ENCODE measurements around the gene PNMA1.
"Not testable (repeated sequence)": the region's sequence is repeated elsewhere in the genome, so short reads cannot be mapped to it uniquely, and the experiment has no call there.

The PNMA1 gene

DNA sequence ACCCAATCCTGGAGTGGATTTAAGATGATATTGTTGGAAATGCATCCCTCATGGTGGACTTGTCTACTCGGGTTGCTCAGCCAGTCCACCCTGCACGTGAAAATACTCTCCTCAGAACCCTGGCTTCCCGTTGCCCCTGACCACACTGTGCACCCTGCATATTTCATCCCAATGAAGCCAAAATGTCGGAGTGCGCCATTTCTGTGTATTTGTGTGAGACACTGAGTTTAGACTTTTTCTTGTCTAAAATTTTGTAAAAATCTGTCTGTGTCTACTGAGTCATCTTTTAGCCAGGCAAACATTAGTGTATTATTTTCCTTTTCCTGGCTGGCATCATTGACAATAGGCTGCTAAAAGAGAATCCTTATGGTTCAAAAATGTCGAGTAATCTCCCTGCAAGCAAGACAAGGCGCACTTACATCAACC is 485 bp upstream of the PNMA1 start:
- DNase-seq: no peak

DNA sequence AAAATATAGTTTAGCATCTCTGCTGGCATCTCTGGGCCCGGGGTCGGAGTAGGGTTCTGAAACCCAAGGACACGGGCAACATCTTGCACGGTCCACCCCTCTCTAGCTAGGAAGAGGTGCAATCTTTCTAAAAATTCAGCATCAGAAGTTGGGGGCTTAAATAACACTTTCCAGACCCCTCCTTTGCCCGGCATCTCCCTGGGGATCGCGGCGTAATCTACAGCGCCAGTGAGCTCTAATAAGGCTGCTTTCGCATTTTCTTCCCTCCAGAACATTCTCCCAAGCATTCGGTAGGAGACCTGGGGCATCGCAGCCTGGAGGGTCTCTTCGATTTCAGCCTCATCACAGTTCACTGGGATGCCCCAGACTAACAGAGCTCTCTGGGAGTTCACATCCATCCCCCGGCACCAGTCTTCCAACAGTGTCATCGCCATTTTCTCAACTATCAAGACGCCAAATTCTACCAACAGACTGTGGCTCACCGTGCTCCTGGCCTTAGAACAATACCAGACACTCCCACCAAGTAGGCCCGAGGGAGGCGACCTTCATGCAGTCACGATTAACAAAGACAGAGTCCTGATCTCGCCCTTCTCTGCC is 880 bp downstream of the PNMA1 start:
- DNase-seq: no peak

DNA sequence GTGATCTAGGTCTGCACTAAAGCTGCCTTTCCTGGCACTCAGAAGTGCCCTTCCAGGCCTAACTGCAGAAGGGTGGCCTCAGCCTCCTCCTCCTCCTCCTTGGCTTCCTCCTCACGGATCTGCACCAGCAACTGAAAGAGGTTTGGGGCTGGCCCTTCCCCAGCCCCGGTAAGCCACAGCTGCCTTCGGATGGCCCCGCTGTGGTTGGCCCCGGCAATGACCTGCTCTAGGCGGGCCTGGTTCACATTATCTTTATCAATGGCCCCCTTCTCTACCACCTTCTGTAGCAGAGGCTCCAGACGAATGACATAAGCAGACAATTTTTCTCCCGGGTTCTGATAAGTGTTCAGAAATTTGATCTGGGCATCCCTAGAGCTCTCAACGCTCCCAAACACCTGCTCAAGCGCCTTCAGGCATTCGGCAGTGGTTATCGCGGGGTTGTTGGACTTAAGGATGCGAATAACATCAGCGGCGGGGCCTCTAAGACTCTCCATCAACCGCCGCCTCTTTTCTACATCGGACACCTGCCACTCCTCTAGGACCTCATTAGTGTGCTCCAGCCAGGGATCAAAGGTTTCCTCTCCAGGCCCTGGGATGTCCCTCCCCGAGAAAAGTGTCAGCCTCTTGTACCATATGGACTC is 1.5 kb downstream of the PNMA1 start:
- DNase-seq: no peak

DNA sequence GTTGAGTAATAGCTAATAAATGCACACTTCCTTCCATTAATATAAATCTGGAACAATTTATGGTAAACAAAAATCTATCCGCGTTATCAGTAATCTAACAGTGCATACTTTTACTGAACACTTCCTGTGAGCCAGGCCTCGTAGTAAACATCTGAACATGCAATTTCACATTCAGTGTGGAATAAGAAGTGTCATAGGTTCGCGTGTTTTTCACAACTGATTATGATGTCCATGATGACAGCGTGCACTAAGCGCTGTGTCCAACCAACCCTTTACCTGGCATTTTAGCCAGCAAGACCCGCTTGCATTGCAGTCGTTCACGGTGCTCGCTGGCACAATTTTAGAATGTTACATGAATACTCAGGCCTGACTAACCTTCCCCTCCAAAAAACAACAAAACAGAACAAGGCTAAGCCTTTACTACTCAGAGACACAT is 2.1 kb downstream of the PNMA1 start:
- no peak for DNase-seq

DNA sequence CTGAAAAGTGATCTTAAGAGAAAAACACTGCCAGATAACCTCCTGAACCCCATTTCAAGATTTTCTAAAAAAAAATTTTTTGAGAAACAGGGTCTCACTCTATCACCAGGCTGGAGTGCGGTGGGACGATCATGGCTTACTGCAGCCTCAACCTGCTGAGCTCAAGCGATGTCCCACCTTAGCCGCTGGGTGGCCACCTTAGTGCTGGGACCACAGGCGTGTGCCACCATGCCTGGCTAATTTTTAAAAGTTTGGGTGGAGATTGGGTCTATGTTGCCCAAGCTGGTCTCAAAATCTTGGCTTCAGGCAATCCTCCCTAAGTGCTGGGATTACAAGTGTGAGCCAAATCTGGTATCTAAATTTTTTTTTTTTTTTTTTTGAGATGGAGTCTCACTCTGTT is 3.4 kb downstream of the PNMA1 start:
- no peak for DNase-seq

DNA sequence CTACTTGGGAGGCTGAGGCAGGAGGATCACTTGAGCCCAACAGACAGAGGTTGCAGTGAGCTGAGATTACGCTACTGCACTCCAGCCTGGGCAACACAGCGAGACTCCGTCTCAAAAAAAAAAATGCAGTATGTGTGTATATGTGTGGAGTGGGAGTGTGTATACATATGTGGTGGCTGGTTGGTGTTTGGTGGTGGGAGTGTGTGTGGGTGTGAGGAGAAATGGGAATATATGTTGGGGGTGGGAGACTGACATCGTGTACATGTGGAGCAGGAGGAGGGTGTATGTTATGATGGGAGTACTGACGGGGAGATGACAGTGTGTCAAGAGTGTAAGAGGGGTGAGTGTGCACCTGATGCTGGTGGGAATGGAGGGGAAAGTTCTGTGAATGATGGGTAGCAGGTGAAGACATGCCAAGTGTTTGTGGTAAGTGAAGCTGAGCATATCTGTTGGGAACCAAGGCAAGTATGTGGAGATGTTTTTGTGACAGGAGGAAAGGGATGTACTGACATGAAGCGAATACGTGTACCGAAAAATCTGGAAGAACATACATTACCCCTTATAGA is 4.2 kb downstream of the PNMA1 start:
- no peak for DNase-seq

DNA sequence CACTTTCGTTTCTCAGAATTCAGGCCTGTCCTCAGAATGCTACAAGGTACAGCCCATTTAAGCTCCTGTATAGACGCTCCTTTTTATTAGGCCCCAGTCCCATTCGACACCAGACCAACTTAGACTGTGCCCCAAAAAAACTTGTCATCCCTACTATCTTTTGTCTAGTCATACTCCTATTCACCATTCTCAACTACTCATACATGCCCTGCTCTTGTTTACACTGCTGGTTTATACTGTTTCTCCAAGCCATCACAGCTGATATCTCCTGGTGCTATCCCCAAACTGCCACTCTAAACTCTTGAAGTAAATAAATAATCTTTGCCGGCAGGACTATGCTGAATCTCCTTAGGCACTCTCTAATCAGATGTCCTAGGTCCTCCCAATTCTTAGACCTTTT is 6.1 kb downstream of the PNMA1 start:
- DNase-seq: not testable (repeated sequence)

DNA sequence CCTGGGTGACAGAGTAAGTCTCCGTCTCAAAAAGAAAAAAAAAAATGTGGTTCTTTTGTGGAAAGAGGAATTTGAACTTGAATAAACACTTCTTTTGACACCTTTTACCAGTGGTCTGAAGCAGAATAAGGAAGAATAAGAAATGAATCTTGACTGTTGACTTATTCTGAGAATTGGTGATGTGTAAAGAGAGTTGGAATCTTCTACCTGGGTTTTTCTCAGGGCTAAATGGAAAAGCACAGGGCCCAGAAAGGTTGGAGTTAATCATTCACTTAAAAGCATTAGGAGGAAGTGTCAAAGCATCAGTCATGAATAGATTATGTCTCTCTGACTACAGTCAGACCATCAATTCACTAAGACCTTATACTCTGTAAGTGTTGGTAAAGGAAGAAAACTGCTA is 13.9 kb downstream of the PNMA1 start:
- no peak for DNase-seq

DNA sequence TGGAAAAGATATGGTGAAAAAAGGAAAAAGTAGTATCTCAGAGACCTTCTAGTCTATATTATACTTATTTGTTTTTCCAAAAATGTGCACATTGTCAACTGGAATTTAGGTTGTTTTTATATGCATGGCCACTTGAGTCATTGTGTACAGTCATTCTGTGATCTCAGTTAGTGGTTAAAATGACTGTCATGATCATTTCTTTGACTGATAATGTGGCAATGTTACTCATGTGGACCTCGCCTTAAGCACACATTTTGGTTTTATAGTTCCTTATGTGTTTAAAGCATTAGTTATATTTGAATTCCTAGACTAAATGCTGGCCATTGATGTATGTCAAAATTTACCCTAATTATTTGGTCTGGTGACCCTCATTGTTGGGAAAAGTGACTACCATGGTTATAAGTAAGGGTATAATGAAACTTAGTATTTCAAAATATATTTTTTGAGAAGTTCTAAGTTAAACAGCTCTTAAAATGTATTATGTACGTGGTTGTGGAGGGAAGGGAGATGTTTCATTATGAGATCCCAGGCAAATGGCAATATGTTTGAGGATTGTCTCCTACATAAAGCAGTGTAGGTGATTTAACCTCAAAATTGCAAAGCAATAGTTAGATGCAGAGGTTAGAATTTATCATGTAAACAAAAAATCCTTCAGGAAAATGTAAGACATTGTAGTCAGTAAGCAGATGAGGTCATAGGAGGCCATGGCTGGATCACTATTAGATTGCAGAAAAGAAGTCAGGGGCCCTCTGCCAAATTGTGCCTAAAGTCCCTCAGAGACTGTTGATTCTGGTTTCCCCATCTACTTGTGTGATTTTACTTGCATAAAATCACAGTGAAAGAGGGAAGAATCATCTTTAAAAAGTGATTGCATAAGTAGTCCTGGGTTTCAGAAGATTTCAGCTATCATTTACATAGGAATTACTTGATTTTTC is 17.5 kb downstream of the PNMA1 start:
- DNase-seq: no peak

DNA sequence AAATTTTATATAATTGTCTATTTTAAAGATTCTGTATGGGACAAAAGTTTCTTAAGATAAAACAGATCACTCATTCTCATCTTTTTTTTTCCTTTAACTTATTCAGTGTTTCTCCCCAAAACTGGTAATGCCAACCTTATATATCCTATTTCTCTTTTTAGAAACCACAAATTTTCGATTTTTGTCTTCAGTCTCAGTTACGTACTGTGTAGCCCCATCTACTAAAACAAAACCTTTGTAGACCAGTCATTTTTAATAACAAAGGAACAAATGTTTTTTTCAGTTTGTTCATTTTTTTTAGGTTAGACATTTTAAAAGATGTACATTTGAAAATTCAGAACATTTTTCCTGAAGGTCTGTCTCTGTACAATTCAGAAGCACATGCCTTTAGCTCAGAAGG is 18.2 kb downstream of the PNMA1 start:
- no peak for DNase-seq

DNA sequence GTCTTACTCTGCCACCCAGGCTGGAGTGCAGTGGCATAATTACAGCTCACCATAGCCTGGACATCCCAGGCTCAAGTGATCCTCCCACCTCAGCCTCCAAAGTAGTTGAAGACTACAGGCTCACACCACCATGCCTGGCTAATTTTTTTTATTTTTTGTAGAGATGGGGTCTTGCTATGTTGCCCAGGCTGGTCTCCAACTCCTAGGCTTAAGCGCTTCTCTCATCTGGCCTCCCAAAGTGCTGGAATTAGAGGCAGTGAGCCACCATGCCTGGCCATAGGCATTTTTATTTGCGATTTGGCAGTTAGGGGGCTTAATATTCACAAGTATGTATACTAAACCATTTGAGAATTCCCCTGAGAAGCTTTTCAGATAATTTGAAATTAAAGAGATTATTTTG is 19.1 kb downstream of the PNMA1 start:
- DNase-seq: no peak

DNA sequence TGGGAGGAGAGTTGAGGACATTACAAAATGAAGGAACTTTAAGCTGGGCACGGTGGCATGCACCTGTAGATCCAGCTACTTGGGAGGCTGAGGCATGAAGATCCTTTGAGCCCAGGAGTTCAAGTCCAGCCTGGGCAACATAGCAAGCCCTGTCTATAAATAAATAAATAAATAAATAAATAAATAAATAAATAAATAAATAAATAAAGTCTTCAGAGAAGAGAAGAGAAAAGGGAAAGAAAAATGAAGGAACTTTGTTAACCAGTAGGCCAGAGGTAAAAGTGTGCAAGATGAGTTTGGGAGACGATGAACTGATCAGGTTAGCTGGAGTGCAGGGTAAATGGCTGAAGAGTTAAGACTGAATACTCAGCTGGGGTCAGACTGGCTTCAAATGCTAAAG is 20.1 kb downstream of the PNMA1 start:
- DNase-seq: no peak

DNA sequence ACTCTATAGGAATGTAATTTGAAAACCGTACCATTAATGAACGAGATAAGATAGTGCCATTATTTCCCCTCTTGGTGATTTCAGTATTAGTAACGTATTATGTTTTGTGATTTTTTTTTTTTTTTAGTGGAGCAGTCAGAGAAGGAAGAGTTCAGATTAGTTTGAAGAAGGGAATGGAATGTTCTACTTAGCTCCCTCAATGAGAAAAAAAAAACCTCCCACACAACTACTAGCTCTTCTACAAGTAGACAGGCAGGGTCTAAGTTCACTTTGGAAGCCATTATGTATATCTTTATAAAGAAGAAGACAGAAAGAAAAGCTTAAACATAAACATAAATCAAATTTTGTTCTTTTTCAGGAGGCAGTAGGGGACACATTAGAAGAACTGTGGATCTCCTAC is 27.3 kb downstream of the PNMA1 start:
- DNase-seq: no peak

DNA sequence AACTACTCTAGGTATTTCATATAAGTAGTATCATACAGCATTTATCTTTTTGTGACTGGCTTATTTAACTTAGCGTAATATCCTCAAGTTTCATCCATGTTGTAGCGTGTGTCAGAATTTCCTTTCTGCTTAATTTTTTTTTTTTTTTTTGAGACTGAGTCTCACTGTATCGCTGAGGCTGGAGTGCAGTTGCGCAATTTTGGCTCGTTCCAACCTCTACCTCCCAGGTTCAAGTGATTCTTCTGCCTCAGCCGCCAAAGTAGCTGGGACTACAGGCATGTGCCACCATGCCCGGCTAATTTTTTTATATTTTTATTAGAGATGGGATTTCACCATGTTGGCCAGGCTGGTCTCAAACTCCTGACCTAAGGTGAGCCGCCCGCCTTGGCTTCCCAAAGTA is 28.9 kb downstream of the PNMA1 start:
- DNase-seq: no peak

DNA sequence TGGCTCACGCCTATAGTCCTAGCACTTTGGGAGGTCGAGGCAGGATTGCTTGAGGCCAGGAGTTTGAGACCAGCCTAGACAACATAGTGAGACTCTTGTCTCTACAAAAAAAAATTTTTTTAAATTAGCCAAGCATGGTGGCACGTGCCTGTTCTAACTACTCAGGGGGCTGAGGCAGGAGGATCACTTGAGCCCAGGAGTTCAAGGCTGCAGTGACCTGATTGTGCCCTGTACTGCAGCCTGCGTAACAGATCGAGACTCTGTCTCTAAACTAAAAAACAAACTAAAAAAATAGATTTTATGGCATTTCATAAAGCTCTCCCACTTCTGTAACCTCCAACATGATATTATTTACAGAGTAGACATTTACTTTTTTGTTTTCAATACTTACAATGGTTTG is 29.6 kb downstream of the PNMA1 start:
- DNase-seq: no peak

DNA sequence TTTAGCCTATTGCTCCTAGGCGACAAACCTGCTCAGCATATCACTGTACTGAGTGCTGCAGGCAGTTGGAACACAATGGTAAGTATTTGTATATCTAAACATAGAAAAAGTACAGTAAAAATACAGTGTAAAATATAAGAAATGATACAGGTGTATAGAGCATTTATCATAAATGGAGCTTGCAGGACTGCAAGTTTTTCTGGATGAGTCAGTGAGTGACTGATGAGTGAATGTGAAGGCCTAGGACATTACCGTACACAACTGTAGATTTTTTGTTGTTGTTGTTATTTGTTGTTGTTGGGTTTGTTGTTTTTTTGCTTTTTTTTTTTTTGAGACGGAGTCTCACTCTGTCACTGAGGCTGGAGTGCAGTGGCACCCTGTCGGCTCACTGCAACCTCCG is 33.4 kb downstream of the PNMA1 start:
- DNase-seq: no peak

DNA sequence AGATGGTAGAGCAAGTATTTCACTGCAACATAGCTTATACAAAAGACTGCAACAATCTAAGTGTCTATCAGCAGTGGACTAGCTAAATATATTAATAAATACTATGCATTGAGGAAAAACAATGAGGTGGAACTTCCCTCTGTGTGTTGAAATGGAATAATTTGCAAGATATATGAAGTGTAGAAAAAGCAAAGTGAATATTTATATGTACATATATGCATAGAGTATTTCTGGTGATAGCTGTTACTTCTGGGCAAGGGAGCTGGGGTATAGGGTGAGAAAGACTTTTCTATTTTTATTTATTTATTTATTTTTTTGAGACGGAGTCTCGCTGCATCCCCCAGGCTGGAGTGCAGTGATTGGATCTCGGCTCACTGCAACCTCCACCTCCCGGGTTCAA is 35.5 kb downstream of the PNMA1 start:
- no peak for DNase-seq

DNA sequence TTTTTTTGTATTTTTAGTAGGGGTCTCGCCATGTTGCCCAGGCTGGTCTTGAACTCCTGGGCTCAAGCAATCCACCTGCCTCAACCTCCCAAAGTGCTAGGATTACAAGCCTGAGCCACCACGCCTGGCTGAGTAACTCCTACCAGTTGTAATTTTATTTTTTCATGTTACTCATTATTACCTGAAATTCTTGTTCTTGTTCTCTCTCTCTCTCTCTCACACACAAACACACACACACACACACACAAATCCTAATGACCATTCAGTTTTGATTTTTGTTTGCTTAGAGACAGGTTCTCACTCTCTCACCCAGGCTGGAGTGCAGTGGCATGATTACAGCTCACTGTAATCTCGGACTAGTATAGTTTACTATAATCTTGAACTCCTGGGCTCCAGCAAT is 39.2 kb downstream of the PNMA1 start:
- DNase-seq: no peak

DNA sequence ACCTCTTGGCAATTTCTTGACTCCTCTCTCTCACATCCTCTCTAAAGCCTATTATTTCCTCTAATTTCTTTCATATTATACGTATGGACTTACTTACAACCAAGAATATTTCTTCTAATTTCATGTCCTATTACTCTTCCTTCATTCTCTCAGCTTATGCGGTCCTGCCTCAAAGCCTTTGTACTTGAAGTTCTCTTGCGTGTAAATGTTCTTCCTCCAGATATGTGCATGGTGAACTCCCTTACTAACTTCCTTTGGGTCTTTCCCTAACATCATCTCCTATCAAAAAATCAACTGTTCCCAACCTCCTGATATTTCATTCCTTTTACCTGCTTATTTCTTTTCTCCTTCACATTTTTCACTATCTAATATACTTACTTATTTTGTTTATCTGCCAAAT is 46.3 kb downstream of the PNMA1 start:
- no peak for DNase-seq

DNA sequence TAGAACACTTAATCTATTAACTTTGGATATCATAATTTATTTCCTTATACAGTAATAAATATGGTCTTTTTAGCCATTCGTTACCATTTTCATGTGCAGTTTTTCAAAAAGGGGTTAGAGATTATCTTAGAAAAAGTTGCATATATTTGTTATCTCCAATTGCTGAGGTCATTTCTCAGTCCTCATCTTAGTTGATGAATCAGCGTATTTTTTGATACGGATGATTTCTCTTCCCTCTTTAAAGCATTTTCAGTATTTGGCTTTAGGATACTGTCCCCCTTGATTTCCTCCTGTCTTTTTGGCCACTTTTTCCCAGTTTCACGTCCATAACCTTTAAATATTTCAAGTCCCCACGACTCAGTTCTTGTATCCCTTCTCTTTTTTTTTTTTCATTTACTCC is 47.6 kb downstream of the PNMA1 start:
- no peak for DNase-seq

DNA sequence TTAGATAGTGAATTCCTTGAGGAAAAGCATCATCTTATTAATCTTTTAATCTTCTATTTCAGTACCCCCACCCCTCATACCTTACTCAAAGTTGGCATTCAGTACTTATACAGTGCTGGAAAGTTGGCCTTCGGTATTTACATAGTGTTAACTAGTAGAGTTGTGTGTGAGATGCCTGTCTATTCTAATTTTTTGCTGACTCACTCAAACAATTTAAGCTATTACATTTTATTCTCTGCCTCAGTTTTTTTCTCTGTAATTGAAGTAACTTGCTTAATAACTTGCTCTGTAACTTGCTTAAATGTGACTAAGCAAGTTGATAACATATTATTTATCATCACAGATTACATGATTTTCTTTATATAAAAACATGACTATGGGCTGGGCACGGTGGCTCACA is 49.1 kb downstream of the PNMA1 start:
- DNase-seq: no peak

DNA sequence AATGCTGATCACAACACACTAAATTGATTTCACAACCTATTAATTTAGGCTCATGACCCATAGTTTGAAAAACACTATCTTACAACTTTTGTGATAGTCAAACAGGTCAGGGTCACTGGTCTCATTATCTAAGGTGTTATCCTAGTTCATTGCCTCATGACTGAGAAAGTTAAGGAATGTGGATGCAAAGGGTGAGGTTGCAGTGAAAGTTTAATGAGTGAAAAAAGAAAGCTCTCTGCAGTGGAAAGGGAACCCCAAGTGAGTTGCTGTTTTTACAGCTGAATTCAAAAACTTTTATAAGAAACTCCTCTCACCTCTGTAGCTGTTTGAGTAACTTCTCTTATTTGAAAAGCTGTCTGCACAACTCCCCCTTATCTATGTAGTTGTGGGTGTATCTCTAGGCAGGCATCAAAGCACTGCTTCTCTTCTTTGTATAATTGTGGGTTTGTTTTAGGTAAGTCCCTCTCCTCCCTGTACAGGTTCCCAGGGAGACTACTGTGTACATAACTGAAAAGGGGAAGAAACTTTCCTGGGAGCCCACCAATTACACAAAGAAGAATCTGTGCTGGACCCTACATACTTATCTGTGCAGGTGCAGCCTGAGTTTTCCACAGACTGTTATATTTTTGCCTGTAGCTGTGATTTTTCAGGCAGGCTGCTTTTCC is 50.5 kb downstream of the PNMA1 start:
- no peak for DNase-seq

DNA sequence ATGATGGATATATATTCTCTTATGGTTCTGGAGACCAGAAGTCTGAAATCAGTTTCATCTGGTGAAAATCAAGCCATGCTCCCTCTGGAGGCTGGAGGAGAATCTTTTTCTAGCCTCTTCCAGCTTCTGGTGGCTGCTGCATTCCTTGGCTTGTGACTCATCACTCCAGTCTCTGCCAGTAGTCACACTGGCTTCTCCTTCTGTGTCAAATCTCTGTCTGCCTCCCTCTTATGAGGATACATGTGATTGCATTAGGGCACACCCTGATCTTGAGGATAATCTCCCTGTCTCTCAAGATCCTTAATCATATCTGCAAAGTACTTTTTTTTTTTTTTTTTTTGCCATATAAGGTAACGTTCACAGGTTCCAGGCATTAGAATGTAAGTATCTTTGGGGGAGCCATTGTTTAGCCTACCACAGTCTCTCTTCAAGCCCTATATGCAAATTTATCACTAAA is 51.7 kb downstream of the PNMA1 start:
- no peak for DNase-seq

Data from activated gamma-delta T cell treated with Interleukin-2 at 50 U/mL for 16 hours (primary cell).